Uterus (tissue), 2 donors: ENCODE measurements around the gene PHF24.
A peak's percentile ranks its signal among the peaks of the same experiment; 100 is the strongest.

Experiments used
- CTCF ChIP-seq, 4 experiments: fragments of 200-600 bp in 2 of 4; fragments of 450-650 bp in 2 of 4; sonication (generic) in 2 of 4; IDR thresholded peaks; one replicate each; pipeline ENCODE4 v1.5.1; 2016 to 2019; ENCODE audit warnings: antibody characterized with exemption in 4 of 4, mild to moderate bottlenecking in 2 of 4, moderate library complexity in 1 of 4
- POLR2A ChIP-seq, 2 donors: fragments of 450-650 bp; IDR thresholded peaks; one replicate each; pipeline ENCODE4 v1.6.1; 2016; ENCODE audit warnings: antibody characterized with exemption in 2 of 2, mild to moderate bottlenecking in 1 of 2, moderate library complexity in 1 of 2

DNA sequence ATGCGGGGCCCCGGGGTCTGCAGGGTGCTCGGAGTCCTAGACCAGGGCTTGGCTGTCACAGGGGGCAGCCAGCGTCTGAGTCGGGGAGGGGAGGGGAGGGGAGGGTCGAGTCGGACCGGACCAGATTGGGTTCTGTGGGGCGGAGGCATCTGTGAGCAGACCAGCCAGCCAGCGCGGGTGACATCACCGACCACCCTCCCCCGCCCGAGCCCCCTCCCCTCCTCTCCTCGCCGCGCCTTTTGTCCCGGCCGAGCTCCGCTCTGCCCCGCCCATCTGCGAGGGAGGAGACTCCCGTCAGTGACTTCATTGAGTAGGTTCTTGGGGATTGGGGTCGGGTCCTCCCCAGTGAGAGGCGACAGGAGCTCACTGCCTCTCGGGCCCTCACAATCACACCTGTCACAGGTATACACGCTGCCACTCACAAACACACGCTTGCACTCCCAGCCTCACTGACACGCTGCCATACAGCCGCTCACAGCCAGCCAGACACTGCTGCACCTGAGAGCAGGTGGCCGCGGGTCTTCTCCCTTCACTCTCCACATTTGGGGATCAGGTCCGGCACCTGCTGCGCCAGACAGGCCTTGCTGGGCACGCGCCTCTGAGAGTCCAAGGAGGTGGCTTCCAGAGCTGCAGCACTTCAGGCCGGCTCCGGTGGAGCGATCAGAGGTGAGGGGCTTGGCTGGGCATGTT lies 32.0 kb downstream of the PHF24 start:
- TF ChIP-seq CTCF (IDR thresholded peaks at IDR 0.05), result no peak
- TF ChIP-seq POLR2A (IDR thresholded peaks at IDR 0.05), result peak in 1 of 2 donors; percentile 6
